Nucleus accumbens (tissue), 56 donors: Measurements from ENCODE around the gene CDCA7.
"Not testable (repeated sequence)": the region's sequence is repeated elsewhere in the genome, so short reads cannot be mapped to it uniquely, and the experiment has no call there.

Experiments
- DNase-seq, 56 donors: peaks; one replicate each; lab custom pipeline; 2025; lab: John Stamatoyannopoulos, UW

Gene CDCA7

DNA sequence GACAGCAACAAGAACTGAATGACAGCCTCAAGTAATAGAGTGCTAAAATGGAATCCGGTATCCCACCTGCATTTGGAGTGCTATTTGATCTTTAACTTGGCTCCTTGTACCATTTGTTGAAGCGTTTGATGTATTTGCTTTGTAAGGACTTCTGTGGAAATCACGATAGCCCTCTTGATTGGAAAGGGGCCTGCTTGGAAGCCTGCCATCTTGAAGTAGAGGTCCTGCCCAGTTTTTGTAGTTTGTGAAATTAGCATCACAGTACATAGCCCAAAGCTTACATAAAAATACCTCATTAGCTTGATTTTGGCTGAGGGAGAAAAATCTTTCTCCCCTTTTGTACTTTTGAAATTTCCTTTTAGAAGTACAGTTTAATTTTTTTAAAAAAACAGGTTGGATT is 2.7 kb downstream of the CDCA7 start:
- peak in 1 of 56 donors; percentile 2 for DNase-seq

DNA sequence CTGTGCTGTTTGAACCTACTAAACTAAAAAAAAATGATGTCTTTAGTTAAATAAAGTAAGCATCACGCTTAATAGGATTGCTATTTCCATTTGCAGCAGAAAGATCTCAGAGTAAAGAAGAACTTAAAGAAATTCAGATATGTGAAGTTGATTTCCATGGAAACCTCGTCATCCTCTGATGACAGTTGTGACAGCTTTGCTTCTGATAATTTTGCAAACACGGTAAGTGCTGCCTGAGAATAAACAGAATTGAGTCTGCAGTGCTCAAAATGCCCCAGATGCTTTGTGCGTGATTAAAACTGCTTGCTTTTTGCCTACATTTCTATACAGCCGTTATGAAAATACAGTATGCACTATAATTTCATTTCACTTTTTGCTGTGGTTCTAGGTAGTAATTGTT is 3.9 kb downstream of the CDCA7 start:
- no peak for DNase-seq

DNA sequence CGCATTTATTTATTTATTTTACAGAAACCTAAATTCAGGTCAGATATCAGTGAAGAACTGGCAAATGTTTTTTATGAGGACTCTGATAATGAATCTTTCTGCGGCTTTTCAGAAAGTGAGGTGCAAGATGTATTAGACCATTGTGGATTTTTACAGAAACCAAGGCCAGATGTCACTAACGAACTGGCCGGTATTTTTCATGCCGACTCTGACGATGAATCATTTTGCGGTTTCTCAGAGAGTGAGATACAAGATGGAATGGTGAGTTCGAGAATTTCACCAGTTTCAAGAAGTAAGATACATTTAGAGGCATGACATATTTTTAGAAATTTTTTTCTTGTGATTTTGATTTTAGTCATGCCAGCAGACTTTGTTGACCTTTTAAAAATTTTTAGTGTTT is 4.6 kb downstream of the CDCA7 start:
- DNase-seq, result no peak

DNA sequence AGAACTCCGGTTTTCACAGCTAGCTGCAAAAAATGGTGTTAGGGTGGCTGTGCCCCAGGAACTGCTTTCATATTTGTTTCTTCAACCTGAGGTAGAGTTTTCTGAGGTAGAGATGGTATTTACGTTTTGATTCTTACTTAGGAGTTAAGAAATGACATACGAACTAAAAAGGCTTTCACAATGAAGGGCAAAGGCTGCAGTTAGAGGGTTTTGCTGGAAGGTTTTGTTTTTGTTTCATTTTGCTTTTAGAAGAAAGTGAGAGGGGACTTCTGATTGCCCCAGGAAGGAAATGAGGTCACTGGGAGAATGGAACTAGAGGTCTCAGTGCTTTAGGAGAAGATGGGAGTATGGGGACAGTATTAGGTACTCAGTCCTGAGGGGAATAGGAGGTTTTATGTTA is 15.5 kb downstream of the CDCA7 start:
- no peak for DNase-seq

DNA sequence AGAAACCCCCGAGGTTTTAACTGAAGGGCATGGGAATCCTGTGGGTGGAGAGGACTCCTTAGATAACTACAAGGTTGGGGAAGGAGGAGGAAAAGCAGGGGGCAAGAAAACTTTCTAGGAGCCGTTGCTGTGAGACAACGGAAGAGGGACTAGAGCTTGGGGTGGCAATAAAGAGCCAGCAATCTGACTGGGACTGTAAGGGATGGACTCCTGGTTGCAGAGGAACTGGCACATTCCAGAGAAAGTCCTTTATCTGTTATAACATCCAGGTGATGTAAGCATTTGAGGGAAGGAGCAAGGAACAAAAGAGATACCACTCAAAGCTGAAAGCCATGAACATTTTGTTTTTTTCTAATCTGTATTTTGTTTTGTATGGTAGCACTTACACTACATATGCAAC is 16.4 kb downstream of the CDCA7 start:
- DNase-seq, result no peak

DNA sequence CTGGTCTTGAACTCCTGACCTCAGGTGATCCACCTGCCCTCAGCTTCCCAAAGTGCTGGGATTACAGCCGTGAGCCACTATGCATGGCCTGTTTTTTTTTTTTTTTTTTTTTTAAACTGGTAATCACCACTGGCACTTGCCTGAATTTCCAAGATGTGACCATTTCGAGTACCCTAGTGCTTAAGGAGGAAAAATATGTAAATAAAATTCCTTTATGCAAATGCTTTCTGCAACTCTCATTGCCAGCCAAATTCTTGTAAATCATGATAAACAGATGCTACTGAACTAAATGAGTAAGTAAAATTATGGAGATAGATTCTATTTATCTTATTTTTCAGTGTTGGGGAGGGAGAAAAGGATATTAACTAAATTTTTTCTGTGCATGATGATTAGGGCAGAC is 18.6 kb downstream of the CDCA7 start:
- DNase-seq, result no peak

DNA sequence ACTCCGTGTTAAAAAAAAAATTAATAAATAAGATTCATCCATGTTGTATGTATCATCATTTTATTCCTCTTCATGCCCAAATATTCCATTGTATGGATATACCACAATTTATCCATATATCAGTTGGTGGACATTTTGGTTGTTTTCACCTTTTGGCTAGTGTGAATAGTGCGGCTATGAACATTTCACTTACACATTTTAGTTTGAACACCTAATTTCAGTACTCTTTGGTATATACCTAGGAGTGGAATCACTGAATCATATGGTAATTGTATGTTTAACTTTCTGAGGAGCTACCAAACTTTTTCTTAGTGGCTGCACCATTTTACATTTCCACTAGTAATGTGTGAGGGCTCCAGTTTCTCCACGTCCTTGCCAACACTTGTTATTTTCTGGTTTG is 20.0 kb downstream of the CDCA7 start:
- no peak for DNase-seq

DNA sequence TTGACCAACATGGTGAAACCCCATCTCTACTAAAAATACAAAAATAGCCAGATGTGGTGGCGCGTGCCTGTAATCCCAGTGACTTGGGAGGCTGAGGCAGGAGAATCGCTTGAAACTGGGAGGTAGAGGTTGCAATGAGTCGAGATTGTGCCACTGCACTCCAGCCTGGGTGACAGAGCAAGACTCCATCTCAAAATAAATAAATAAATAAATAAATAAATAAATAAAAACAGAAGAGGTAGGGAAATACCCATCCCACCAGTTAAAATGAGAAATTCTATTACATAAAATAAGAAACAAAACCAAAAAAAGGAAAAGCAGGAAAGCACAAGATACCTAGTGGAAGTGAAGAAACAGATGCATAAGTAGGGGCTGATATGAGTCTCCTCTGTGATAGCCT is 30.9 kb downstream of the CDCA7 start:
- DNase-seq, result not testable (repeated sequence)

DNA sequence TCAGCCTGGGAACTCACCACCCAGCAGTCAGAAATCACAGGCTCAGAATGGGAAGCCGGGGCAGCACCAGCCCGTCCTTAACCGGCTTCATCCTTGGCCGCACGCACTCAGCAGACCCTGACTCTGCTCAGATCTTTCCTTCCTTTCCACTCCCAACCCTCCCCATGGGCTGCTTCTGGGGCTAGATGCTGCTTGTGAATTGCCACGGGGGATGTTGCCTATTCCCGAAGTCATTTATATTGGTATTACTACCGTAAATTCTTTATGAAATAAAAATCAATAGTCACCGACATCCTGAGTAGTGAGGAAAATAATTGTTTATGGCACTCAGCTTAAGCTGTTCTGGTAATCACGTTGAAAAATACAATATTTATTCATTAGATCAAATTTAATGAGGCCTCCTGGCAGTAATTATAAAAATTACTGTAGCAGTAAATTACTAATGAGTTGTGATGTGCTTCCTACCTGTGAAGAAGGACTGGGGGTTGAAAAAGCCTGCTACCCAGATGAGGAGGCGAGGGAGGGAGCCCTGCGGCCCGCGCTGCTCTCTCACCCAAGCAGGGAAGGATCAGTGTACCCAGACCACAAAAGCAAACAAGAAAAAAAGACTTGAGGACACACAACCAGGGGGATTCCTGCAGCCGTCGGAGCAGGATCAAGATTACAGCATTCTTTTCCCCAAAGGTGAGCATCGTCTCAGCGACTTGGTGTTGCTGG is 31.5 kb downstream of the CDCA7 start:
- no peak for DNase-seq

DNA sequence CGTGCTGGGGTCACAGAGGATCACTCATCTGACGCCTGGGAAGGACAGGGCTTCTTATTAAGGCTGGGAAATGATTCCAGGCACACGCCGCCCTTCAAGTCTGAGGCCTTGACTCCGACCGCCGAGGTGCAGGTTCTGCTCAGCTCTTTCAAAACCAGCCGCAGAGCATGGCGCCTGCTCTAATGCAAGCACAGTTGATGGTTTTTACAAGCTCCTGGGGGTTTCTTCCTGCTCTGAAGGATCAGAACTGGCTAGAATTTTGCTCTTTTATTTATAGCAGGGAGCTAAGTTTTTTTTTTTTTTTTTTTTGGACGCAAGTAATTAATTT is 32.0 kb downstream of the CDCA7 start:
- DNase-seq, result no peak

DNA sequence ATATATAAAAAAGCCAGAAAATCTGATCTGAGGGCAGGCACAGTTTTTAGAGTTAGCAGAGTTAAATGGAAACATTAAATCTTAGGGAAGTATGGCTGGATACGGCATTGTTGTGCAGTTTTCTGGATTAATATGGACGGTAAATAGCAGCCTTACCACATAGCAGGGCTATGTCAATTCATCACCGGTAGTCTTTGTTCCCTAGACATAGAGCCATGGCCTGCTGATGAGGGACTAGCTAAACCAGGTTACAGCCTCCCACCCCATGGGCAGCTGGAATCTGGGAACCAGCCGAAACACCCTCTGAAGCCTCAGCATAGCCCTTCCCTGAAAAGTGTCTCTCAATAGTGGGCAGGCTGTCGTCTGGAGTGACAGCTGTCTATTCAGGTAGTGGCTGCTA is 32.4 kb downstream of the CDCA7 start:
- no peak for DNase-seq

DNA sequence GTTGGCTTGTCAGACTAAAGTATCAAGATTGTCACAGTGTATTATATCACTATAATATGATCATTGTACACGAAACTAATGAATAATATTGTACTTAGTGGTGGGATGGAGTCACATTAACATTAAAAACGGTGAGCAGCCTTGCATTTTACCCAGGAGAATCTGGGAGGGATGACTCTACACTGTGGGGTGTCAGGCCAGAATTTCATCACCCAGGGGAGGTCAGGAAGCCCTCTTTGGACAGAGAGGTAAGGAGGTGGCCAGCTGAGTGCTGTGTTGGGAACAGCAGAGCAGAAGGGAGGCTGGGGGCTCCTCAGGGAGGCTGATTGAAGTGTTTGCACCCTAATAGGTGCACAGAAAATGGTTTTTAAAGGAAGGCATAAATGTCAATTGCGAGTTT is 33.0 kb downstream of the CDCA7 start:
- DNase-seq, result no peak

DNA sequence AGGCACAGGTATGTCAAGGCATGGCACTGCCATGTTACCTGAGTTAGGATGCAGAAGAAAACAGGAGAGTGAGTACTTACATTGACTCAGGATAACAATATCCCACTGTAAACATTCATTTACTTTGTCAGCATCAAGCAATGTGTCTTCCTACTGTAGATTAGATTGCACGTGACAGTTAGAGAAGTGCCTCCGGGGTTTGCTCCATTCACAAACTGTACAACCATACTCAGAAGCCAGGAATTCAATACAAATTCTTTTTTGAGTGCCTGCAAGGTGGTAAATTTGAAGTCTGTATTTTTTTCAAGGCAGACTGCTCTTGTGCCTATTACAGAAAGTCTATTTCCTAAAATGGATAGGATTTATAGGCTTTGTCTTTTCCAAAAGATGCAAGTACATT is 34.1 kb downstream of the CDCA7 start:
- DNase-seq, result no peak

DNA sequence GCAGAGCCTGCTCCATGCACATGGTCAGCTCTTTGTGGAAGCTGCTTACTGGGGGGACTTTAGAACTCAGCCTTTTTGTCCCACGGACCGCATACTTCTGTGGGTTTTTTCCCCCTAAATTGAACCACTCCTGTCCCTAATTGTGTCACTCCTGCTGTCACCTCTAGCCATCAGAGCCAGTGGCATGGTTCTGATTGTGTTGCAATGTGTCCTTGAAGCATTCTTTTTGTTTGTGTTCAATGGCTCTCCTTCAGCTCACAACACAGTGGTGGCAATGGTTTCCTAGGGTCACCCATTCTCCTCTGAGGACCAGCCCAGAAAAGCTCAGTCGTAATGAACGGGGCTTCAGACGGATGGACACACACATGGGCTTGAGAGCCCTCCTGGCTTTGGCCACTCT is 35.4 kb downstream of the CDCA7 start:
- no peak for DNase-seq

DNA sequence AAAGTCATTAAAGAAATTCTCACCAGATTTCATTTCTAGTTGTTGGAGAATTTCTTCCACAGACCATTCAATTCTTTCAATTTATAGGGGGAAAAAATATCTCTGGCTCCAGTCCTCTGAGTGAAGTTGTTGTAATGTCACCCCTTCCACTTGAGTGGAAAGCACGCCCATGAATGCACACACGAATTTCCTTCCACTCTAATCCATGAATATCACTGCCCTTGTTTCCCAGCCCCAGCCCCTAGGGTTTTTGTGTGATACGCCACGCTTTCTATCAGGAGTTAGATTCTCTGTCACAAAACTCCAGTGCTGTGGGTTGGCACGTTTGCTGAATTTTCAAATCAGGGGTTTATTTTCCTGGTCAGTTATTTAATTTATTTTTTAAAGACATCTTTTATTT is 38.1 kb downstream of the CDCA7 start:
- no peak for DNase-seq

DNA sequence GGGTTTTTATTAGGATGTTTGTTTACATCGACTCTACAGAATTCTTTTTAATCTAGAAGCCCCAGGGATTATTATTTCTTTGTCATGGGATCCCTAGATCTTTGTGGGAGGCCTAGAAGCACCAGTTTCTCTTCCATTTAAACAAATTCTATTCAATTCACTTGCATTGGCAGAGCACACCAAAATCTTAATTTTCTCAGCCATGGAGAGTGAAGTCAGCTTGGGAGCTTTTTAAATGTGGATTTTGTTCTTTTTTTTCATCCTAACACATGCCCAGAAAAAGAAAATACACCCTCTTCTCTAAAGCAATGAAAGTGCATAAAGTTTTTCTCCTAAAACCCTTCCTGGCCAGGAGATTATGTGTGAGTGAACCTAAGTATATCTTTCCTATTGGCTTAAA is 38.5 kb downstream of the CDCA7 start:
- DNase-seq, result no peak

DNA sequence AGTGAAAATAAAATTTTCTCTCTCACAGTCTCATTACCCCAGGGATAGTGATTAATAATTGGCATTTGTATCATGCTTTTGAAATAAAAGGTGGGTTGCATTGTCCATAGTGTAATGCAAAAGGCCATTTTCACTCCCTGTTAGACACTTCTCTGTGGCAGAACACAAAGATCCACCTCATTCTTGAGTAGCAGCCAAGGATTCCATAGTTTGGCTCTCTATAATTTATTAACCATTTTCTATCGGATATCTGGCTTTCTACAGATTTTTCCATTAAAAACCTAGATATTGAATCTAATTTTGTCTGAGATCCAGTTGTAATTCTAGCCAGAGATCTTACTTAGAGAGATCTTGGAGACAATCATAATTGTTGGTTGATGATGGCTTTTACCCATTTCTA is 39.0 kb downstream of the CDCA7 start:
- DNase-seq, result no peak

DNA sequence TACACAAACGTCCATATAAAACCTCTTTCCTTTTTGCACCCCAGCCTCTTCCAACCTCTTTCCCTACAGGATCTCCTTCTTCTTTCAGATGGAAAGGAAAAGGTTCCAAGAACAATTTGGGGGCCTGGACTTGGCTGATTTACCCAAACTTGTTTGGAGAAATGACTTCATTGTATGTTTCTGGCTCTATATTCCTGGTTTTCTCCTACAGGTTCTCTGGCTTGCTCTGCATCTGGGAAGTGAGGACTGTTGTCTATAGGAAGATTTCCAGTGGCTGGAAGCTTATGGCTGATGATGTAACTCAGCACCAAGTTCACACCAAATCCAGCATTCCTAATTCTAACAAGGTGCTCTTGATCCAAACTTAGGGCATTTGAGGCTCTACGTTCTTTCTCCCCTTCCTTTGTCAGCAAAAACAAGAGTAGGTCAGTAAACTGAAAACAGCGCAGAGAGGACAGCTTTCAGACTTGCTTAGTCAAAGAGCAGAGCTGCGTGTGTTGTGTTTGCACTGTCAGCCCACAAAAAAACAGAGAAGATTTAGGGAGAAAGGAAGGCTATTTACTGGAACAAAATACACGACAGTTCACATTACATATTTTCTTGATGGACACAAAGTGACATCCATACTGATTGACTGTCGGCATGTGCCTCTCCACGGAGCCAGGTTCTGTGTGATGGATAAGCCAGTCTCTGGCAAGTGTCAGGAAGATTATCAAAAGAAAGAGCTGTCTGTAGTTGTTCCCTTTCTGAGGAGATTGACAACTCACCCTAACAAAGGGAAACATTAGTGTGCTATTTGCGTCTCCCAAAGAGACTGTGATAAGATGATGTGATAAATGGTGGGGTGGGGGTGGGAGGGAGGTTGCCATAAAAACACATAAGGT is 39.7 kb downstream of the CDCA7 start:
- DNase-seq, result no peak

DNA sequence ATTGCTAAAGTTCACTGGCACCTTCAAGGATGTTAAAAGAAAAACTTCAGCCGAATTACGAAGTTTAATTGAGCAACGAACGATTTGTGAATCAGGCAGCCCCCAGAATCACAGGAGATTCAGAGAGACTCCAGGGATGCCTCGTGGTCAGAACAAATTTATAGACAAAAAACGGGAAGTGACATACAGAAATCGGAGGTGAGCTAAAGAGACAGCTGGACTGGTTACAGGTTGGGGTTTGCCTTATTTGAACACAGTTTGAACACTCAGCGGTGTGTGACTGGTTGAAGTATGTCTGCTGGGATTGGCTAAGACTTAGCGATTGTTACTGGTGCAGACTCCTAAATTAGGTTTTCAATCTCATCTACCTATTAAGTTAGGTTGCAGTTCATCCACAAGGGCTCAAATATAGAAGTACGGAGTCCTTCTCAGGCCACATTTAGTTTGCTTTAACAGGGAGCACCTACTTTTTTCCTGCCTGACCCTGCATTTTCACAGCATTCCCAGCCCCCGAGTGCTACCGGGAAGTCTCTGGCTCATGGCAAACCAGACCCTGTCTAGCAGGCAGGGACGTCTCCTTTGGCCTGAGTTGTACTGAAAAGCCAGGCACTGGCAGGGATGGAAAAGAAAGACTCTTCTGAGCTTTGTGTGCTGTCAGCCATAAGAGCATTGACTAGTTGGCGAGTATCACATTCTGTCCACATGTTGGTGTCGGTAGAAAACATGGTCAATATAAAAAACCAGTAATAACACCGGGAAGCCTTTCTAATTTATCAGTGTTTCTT is 41.1 kb downstream of the CDCA7 start:
- DNase-seq, result no peak

DNA sequence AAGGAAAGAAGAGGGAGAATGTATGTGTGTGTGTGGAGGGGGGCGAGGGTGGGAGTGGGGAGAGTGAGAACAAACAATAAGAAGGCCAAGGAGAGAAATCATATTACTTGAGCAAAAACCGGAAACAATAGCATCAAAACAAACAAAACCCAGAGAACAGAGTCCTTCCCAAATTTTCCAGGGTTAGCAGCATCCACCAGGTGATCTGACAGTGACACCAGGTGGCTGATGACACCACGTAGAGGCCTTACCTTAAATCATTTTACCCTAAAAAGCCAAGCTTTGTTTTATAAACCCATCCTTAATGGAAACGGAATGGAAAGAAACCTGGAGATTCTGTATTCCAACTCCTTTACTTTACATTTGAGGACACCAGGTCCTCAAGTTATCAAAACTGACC is 42.9 kb downstream of the CDCA7 start:
- no peak for DNase-seq

DNA sequence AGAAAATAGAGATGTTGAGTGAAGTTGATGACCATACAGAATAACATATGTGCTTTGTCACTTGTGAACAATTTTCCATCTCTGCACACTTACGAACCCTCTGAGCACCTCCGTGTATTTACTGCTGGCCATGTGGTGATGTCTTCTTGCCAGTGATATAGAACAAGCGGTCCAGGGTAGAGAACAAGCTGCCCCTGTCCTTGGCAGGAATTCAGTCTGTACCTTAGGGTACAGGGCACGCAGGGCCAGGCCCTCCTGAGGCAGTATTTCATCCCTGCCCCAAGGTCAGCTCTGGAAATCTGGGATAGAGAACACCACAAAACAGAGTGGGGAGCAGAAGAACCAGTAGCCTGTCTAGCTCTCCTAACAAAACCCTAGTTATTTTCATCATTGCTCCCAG is 44.6 kb downstream of the CDCA7 start:
- DNase-seq, result no peak

DNA sequence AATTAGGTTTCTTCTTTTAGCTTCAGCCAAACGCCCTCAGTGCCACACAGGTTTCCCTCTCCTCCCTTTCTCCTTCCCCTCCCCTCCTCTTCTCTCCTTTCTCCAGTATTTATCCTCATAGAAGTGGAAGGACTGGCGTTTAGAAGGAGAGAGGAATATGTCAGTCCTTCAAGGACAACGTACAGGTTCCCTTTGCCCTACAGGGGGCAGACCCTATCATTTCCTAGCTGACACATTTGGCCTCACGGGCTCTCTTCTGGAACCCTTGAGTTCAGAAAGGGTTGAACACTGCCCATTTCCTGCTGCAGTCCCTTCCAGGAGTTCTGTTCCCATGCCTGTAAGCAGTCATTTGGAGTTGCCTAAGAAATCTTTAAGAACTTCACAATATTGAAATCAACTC is 46.1 kb downstream of the CDCA7 start:
- DNase-seq, result no peak
